CD4-positive, alpha-beta T cell (primary cell): ENCODE measurements around the gene HSD17B12. TPM values are rescaled to one million over a fixed set of nuclear protein-coding genes. Genes with fewer than 3 reads are reported as not detected.

Experiments
- ATAC-seq: fragments of 200-7000 bp; cut with Tn5 transposase; one replicate; pipeline ENCODE4 v1.10.0; 2022; ENCODE audit warnings: mild to moderate bottlenecking; ENCODE audit not compliant: poor library complexity
- CTCF ChIA-PET: fragments of 350-600 bp; sonication (Branson Sonifier 250); formaldehyde crosslinking; loops from one replicate; lab custom pipeline; 2021; ENCODE audit warnings: antibody characterized with exemption, inconsistent platforms; lab: Charles Lee
- POLR2A ChIA-PET: fragments of 350-600 bp; sonication (Branson Sonifier 250); formaldehyde crosslinking; loops from one replicate; lab custom pipeline; 2021; ENCODE audit warnings: antibody characterized with exemption, inconsistent platforms; lab: Charles Lee
- DNase-seq, 14 experiments: peaks; one replicate each; pipeline ENCODE4 v3.0.0-alpha.2; 2013 to 2020; ENCODE audit warnings: mixed read lengths in 2 of 14
- H3K27ac ChIP-seq, 2 donors: one replicate each; pipeline versions ENCODE4 v1.5.1 to v1.7.0; 2013; ENCODE audit warnings: low read length in 2 of 2, low read depth in 1 of 2, mild to moderate bottlenecking in 1 of 2
- H3K27me3 ChIP-seq, 2 experiments: 1 replicate in 1 of 2; 2 replicates in 1 of 2; pipeline versions ENCODE4 v1.6.1 to v1.7.0; 2013; ENCODE audit warnings: low read length in 2 of 2, control low read depth in 1 of 2, mild to moderate bottlenecking in 1 of 2, moderate library complexity in 1 of 2; ENCODE audit not compliant: insufficient read depth in 2 of 2, control insufficient read depth in 1 of 2
- H3K36me3 ChIP-seq: one replicate; pipeline ENCODE4 v1.6.1; 2013; ENCODE audit warnings: low read length, control low read depth; ENCODE audit not compliant: insufficient read depth
- H3K4me1 ChIP-seq: one replicate; pipeline ENCODE4 v1.6.1; 2013; ENCODE audit warnings: low read length, control low read depth; ENCODE audit not compliant: insufficient read depth
- H3K4me3 ChIP-seq: one replicate; pipeline ENCODE4 v1.5.1; 2013; ENCODE audit warnings: mild to moderate bottlenecking, low read length, moderate library complexity
- H3K9me3 ChIP-seq, 2 experiments: 1 replicate in 1 of 2; 2 replicates in 1 of 2; pipeline versions ENCODE4 v1.6.1 to v1.7.0; 2013; ENCODE audit warnings: low read length in 2 of 2, mild to moderate bottlenecking in 2 of 2, control low read depth in 1 of 2, moderate library complexity in 1 of 2; ENCODE audit not compliant: control insufficient read depth in 1 of 2, insufficient read depth in 1 of 2
- H3K27ac Mint-ChIP-seq: one replicate; pipeline ENCODE4 v1.8.0; 2020; ENCODE audit warnings: mixed read lengths
- H3K27me3 Mint-ChIP-seq: one replicate; pipeline ENCODE4 v1.8.0; 2021; ENCODE audit warnings: mixed read lengths
- H3K36me3 Mint-ChIP-seq: one replicate; pipeline ENCODE4 v1.8.0; 2021; ENCODE audit warnings: low read depth, mixed read lengths
- H3K4me1 Mint-ChIP-seq: one replicate; pipeline ENCODE4 v1.8.0; 2021; ENCODE audit warnings: low read depth, mixed read lengths
- H3K4me3 Mint-ChIP-seq: one replicate; pipeline ENCODE4 v1.8.0; 2020; ENCODE audit warnings: mild to moderate bottlenecking, mixed read lengths
- H3K9me3 Mint-ChIP-seq: one replicate; pipeline ENCODE4 v1.8.0; 2020; ENCODE audit warnings: mixed read lengths
- intact Hi-C, 2 experiments: fragments of 100-400 bp; cut with DNase I in 1 of 2; cut with micrococcal nuclease in 1 of 2; formaldehyde crosslinking; loops; one replicate each; pipeline versions ENCODE4 v1.15.1 to v1.9.0; 2023 to 2025; cut with DNase I, micrococcal nuclease
- total RNA-seq, 174 experiments: library from RNA in 2 of 174; stranded (reverse) in 2 of 174; gene quantifications; one replicate each; pipeline ENCODE4 v1.2.3 and lab custom pipeline; 2021 to 2026
- TF ChIP-seq, protein P1 (sequence below): fragments of 200-600 bp; IDR thresholded peaks from one replicate; pipeline ENCODE4 v1.8.0; 2022; ENCODE audit warnings: antibody characterized with exemption, mild to moderate bottlenecking

The HSD17B12 gene
- total RNA-seq, 2 experiments from 2014 or later: 16.1 to 16.3 TPM

DNA sequence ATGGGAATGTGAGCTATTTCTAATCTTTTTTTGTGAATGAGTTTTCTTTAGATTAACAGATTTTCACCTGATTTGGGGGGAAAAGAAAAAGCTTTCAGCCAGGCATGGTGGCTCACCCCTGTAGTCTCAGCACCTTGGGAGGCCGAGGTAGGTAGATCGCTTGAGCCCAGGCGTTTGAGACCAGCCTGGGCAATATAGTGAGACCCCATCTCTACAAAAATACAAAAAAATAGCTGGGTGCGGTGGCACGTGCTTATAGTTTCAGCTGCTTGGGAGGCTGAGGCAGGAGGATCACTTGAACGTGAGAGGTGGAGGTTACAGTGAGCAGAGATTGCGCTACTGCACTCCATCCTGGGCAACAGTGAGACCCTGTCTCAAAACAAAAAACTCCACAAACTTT, 92.2 kb downstream of the HSD17B12 start:
- H3K4me1 ChIP-seq: no peaks in the 10 kb centered on the region
- no peak for DNase-seq
- Mint-ChIP-seq H3K9me3 (peaks cover 2% of the 10 kb centered on the region), H3K4me3 (no peak overlapping the region), H3K36me3 (peaks cover 61% of the 10 kb centered on the region), H3K27ac (no peak overlapping the region), H3K4me1 (no peaks in the 10 kb centered on the region), H3K27me3 (no peaks in the 10 kb centered on the region)
- H3K4me3 ChIP-seq: no peak overlapping the region
- no peak for ATAC-seq
- TF ChIP-seq, protein P1, sequence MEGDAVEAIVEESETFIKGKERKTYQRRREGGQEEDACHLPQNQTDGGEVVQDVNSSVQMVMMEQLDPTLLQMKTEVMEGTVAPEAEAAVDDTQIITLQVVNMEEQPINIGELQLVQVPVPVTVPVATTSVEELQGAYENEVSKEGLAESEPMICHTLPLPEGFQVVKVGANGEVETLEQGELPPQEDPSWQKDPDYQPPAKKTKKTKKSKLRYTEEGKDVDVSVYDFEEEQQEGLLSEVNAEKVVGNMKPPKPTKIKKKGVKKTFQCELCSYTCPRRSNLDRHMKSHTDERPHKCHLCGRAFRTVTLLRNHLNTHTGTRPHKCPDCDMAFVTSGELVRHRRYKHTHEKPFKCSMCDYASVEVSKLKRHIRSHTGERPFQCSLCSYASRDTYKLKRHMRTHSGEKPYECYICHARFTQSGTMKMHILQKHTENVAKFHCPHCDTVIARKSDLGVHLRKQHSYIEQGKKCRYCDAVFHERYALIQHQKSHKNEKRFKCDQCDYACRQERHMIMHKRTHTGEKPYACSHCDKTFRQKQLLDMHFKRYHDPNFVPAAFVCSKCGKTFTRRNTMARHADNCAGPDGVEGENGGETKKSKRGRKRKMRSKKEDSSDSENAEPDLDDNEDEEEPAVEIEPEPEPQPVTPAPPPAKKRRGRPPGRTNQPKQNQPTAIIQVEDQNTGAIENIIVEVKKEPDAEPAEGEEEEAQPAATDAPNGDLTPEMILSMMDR: no peak
- no peaks in the 10 kb centered on the region for H3K36me3 ChIP-seq
- peaks cover 0 to 6% of the 10 kb centered on the region in 2 experiments for H3K9me3 ChIP-seq
- CTCF ChIA-PET: no interaction called here
- POLR2A ChIA-PET: no interaction called here
- no peaks in the 10 kb centered on the region for H3K27me3 ChIP-seq
- no peak overlapping the region for H3K27ac ChIP-seq
- intact Hi-C loops: no loop called here

- Mint-ChIP-seq H3K36me3 (peaks cover 55% of the 10 kb centered on the region), H3K27me3 (no peaks in the 10 kb centered on the region), H3K9me3 (peaks cover 2% of the 10 kb centered on the region), H3K27ac (no peak overlapping the region), H3K4me3 (no peak overlapping the region), H3K4me1 (no peaks in the 10 kb centered on the region)
- H3K4me3 ChIP-seq: no peak overlapping the region
- no peaks in the 10 kb centered on the region for H3K4me1 ChIP-seq
- POLR2A ChIA-PET: no interaction called here
- H3K27me3 ChIP-seq: no peaks in the 10 kb centered on the region
- TF ChIP-seq, protein P1: no peak
- DNase-seq (no peak), ATAC-seq (no peak)
- H3K36me3 ChIP-seq: no peaks in the 10 kb centered on the region
- CTCF ChIA-PET: no interaction called here
- peaks cover 0 to 6% of the 10 kb centered on the region in 2 experiments for H3K9me3 ChIP-seq
- intact Hi-C loops: no loop called here
- no peak overlapping the region for H3K27ac ChIP-seq
These were observed 94.2 kb downstream of the HSD17B12 start for GRCh38 chr11:43774786-43775185.

DNA sequence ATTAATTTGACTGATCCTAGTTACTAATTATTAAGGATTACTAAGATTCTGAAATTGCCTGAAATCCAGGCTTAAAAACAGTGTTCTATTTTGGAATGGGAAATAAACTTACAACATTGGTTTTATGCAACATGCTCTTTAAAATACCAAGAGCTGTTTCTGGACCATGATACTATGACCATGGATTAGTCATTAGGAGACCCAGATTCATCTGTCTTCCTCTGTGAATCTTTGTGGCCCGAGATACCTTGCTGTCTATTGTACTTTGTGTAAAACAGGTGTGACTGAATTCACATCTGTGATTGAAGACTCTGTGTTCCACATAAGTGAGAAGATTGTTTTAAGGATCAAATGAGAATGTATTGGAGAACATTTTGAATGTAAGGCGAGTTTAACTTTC, 98.8 kb downstream of the HSD17B12 start:
- ChIA-PET POLR2A (no interaction called here), CTCF (no interaction called here)
- H3K27ac ChIP-seq: no peak overlapping the region
- intact Hi-C loops: no loop called here
- no peaks in the 10 kb centered on the region for H3K4me1 ChIP-seq
- no peaks in the 10 kb centered on the region for H3K27me3 Mint-ChIP-seq
- no peak overlapping the region for H3K27ac Mint-ChIP-seq
- peaks cover 8 to 23% of the 10 kb centered on the region in 2 experiments for H3K9me3 ChIP-seq
- peaks cover 12% of the 10 kb centered on the region for H3K9me3 Mint-ChIP-seq
- H3K36me3 Mint-ChIP-seq: peaks cover 61% of the 10 kb centered on the region
- ATAC-seq: no peak
- H3K36me3 ChIP-seq: no peaks in the 10 kb centered on the region
- no peaks in the 10 kb centered on the region for H3K27me3 ChIP-seq
- no peaks in the 10 kb centered on the region for H3K4me1 Mint-ChIP-seq
- TF ChIP-seq, protein P1: no peak
- H3K4me3 Mint-ChIP-seq: no peak overlapping the region
- H3K4me3 ChIP-seq: no peak overlapping the region
- no peak for DNase-seq
